ENCODE measurements around the gene ENTHD1.

The ENTHD1 gene

GRCh38 chr22:39727541-39727940, 166.0 kb downstream of the ENTHD1 start:
- Histone ChIP-seq H3F3A (ENCODE audit: insufficient read depth, low read length) (no peaks in the 10 kb centered on the region), H3K9me3 (ENCODE audit: low read length) (no peaks in the 10 kb centered on the region), H3K9ac (ENCODE audit: low read length) (no peak overlapping the region), H4K20me1 (ENCODE audit: insufficient read depth, low read length) (no peaks in the 10 kb centered on the region), H3K79me2 (ENCODE audit: insufficient read depth, low read length) (no peaks in the 10 kb centered on the region), H3K4me1 (ENCODE audit: insufficient read depth, low read length, severe bottlenecking) (no peaks in the 10 kb centered on the region), H3K4me3 (ENCODE audit: low read depth, low read length, poor library complexity, severe bottlenecking) (no peak overlapping the region), H3K9me2 (ENCODE audit: low read depth, low read length) (no peaks in the 10 kb centered on the region), H2AFZ (ENCODE audit: low read length) (no peak overlapping the region), H3K27ac (ENCODE audit: low read depth, low read length, poor library complexity, severe bottlenecking) (no peak overlapping the region), H3K27me3 (ENCODE audit: insufficient read depth, low read length) (peaks cover 8% of the 10 kb centered on the region), H3K36me3 (ENCODE audit: insufficient read depth, low read length) (no peaks in the 10 kb centered on the region), H3K4me2 (ENCODE audit: low read length) (no peak overlapping the region)
- TF ChIP-seq CTCF (IDR thresholded peaks at IDR 0.05; ENCODE audit: low read length) (no peak), EZH2 (IDR thresholded peaks at IDR 0.05; ENCODE audit: borderline replicate concordance, low read length) (no peak)

- no peak overlapping the region for H3K4me2 ChIP-seq (ENCODE audit: low read length)
- H2AFZ ChIP-seq (ENCODE audit: low read length), result no peak overlapping the region
- peaks cover 8% of the 10 kb centered on the region for H3K27me3 ChIP-seq (ENCODE audit: insufficient read depth, low read length)
- H3F3A ChIP-seq (ENCODE audit: insufficient read depth, low read length), result no peaks in the 10 kb centered on the region
- H4K20me1 ChIP-seq (ENCODE audit: insufficient read depth, low read length), result no peaks in the 10 kb centered on the region
- H3K4me3 ChIP-seq (ENCODE audit: low read depth, low read length, poor library complexity, severe bottlenecking), result no peak overlapping the region
- H3K9ac ChIP-seq (ENCODE audit: low read length), result no peak overlapping the region
- H3K27ac ChIP-seq (ENCODE audit: low read depth, low read length, poor library complexity, severe bottlenecking), result no peak overlapping the region
- no peaks in the 10 kb centered on the region for H3K9me2 ChIP-seq (ENCODE audit: low read depth, low read length)
- TF ChIP-seq EZH2 (IDR thresholded peaks at IDR 0.05; ENCODE audit: borderline replicate concordance, low read length), result no peak
- no peaks in the 10 kb centered on the region for H3K36me3 ChIP-seq (ENCODE audit: insufficient read depth, low read length)
- no peaks in the 10 kb centered on the region for H3K4me1 ChIP-seq (ENCODE audit: insufficient read depth, low read length, severe bottlenecking)
- H3K9me3 ChIP-seq (ENCODE audit: low read length), result no peaks in the 10 kb centered on the region
- H3K79me2 ChIP-seq (ENCODE audit: insufficient read depth, low read length), result no peaks in the 10 kb centered on the region
These were observed 168.1 kb downstream of the ENTHD1 start for GRCh38 chr22:39725351-39726035.

GRCh38 chr22:39724857-39725256, 168.7 kb downstream of the ENTHD1 start:
- peaks cover 8% of the 10 kb centered on the region for H3K27me3 ChIP-seq (ENCODE audit: insufficient read depth, low read length)
- no peaks in the 10 kb centered on the region for H3F3A ChIP-seq (ENCODE audit: insufficient read depth, low read length)
- TF ChIP-seq CTCF (IDR thresholded peaks at IDR 0.05; ENCODE audit: low read length) (no peak), EZH2 (IDR thresholded peaks at IDR 0.05; ENCODE audit: borderline replicate concordance, low read length) (no peak)
- H3K36me3 ChIP-seq (ENCODE audit: insufficient read depth, low read length), result no peaks in the 10 kb centered on the region
- H3K4me3 ChIP-seq (ENCODE audit: low read depth, low read length, poor library complexity, severe bottlenecking), result no peak overlapping the region
- no peaks in the 10 kb centered on the region for H3K9me3 ChIP-seq (ENCODE audit: low read length)
- no peaks in the 10 kb centered on the region for H3K9me2 ChIP-seq (ENCODE audit: low read depth, low read length)
- no peak overlapping the region for H3K27ac ChIP-seq (ENCODE audit: low read depth, low read length, poor library complexity, severe bottlenecking)
- no peak overlapping the region for H3K4me2 ChIP-seq (ENCODE audit: low read length)
- no peaks in the 10 kb centered on the region for H4K20me1 ChIP-seq (ENCODE audit: insufficient read depth, low read length)
- no peak overlapping the region for H2AFZ ChIP-seq (ENCODE audit: low read length)
- no peaks in the 10 kb centered on the region for H3K4me1 ChIP-seq (ENCODE audit: insufficient read depth, low read length, severe bottlenecking)
- no peak overlapping the region for H3K9ac ChIP-seq (ENCODE audit: low read length)
- H3K79me2 ChIP-seq (ENCODE audit: insufficient read depth, low read length), result no peaks in the 10 kb centered on the region

- H3K27me3 ChIP-seq (ENCODE audit: insufficient read depth, low read length), result peaks cover 8% of the 10 kb centered on the region
- H3K4me1 ChIP-seq (ENCODE audit: insufficient read depth, low read length, severe bottlenecking), result no peaks in the 10 kb centered on the region
- H3K9ac ChIP-seq (ENCODE audit: low read length), result no peak overlapping the region
- H3K9me2 ChIP-seq (ENCODE audit: low read depth, low read length), result no peaks in the 10 kb centered on the region
- no peaks in the 10 kb centered on the region for H3F3A ChIP-seq (ENCODE audit: insufficient read depth, low read length)
- no peak overlapping the region for H3K4me2 ChIP-seq (ENCODE audit: low read length)
- TF ChIP-seq EZH2 (IDR thresholded peaks at IDR 0.05; ENCODE audit: borderline replicate concordance, low read length) (no peak), CTCF (IDR thresholded peaks at IDR 0.05; ENCODE audit: low read length) (no peak)
- no peaks in the 10 kb centered on the region for H3K79me2 ChIP-seq (ENCODE audit: insufficient read depth, low read length)
- H3K36me3 ChIP-seq (ENCODE audit: insufficient read depth, low read length), result no peaks in the 10 kb centered on the region
- H3K4me3 ChIP-seq (ENCODE audit: low read depth, low read length, poor library complexity, severe bottlenecking), result no peak overlapping the region
- no peak overlapping the region for H3K27ac ChIP-seq (ENCODE audit: low read depth, low read length, poor library complexity, severe bottlenecking)
- H2AFZ ChIP-seq (ENCODE audit: low read length), result no peak overlapping the region
- H4K20me1 ChIP-seq (ENCODE audit: insufficient read depth, low read length), result no peaks in the 10 kb centered on the region
- H3K9me3 ChIP-seq (ENCODE audit: low read length), result no peaks in the 10 kb centered on the region
These were observed 169.2 kb downstream of the ENTHD1 start for GRCh38 chr22:39724390-39724789.
